Measurements from ENCODE around the gene SOBP.
A peak's percentile ranks its signal among the peaks of the same experiment; 100 is the strongest.

The SOBP gene

GRCh38 chr6:107658920-107659865 lies 169.3 kb downstream of the SOBP start:
- H2AFZ ChIP-seq (ENCODE audit: low read length, unreplicated experiment): no peak overlapping the region
- no peaks in the 10 kb centered on the region for H3K27me3 ChIP-seq (ENCODE audit: insufficient read depth, low read length)
- H3K36me3 ChIP-seq (ENCODE audit: insufficient read depth, low read length): no peaks in the 10 kb centered on the region
- H3K4me3 ChIP-seq (ENCODE audit: low read depth, low read length): no peak overlapping the region
- no peaks in the 10 kb centered on the region for H3K4me1 ChIP-seq (ENCODE audit: control insufficient read depth, insufficient read depth, low read length, unreplicated experiment)
- H3K27ac ChIP-seq (ENCODE audit: low read depth, low read length): no peak overlapping the region
- H3K79me2 ChIP-seq (ENCODE audit: control insufficient read depth, insufficient read depth, low read length, unreplicated experiment): no peaks in the 10 kb centered on the region

DNA sequence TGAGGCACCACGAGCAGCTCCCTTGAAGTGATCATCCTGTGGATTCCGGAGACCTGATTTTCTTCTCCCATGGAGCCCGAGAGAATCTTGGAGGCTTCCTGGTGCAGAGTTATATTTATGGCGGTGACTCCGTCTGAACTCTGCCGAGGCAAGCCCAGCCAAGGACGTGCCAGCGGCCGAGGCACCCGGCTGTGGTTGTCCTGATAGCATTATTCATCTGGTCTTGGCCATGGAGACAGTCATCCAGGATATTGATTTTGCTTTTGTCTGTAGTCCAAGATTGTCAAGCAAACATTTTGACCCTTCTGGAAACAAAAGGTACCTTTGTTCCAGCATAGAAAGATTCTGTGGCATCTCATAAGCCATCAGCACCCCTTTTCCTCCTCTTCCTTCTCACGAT lies 170.9 kb downstream of the SOBP start:
- H3K36me3 ChIP-seq (ENCODE audit: insufficient read depth, low read length): no peaks in the 10 kb centered on the region
- H2AFZ ChIP-seq (ENCODE audit: low read length, unreplicated experiment): no peak overlapping the region
- H3K27ac ChIP-seq (ENCODE audit: low read depth, low read length): no peak overlapping the region
- no peaks in the 10 kb centered on the region for H3K27me3 ChIP-seq (ENCODE audit: insufficient read depth, low read length)
- H3K4me1 ChIP-seq (ENCODE audit: control insufficient read depth, insufficient read depth, low read length, unreplicated experiment): peaks cover 6% of the 10 kb centered on the region
- no peak overlapping the region for H3K4me3 ChIP-seq (ENCODE audit: low read depth, low read length)
- no peaks in the 10 kb centered on the region for H3K79me2 ChIP-seq (ENCODE audit: control insufficient read depth, insufficient read depth, low read length, unreplicated experiment)

DNA sequence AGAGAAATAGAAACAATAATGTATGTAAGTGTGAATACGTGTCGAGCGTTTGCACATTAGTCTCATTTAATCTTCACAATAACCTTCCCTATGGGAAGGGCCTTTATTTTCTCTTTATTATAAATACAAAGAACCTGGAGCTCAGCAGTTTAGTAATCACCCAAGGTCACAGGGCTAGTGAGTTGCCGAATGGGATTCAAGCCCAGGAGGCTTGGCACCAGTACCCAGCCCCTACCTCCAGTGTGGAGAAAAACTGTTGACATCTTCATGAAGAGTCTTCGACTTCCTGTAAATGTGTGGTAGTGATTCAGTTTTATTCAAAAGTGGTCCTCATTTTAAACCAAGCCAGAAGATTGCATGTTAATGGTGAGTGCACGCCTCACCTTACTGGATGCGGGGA lies 171.4 kb downstream of the SOBP start:
- Histone ChIP-seq H3K4me1 (ENCODE audit: control insufficient read depth, insufficient read depth, low read length, unreplicated experiment) (peaks cover 11% of the 10 kb centered on the region), H3K36me3 (ENCODE audit: insufficient read depth, low read length) (no peaks in the 10 kb centered on the region), H2AFZ (ENCODE audit: low read length, unreplicated experiment) (no peak overlapping the region), H3K4me3 (ENCODE audit: low read depth, low read length) (no peak overlapping the region), H3K27me3 (ENCODE audit: insufficient read depth, low read length) (no peaks in the 10 kb centered on the region), H3K79me2 (ENCODE audit: control insufficient read depth, insufficient read depth, low read length, unreplicated experiment) (no peaks in the 10 kb centered on the region), H3K27ac (ENCODE audit: low read depth, low read length) (no peak overlapping the region)

GRCh38 chr6:107662333-107662732 lies 172.4 kb downstream of the SOBP start:
- peaks cover 14% of the 10 kb centered on the region for H3K4me1 ChIP-seq (ENCODE audit: control insufficient read depth, insufficient read depth, low read length, unreplicated experiment)
- no peak overlapping the region for H3K27ac ChIP-seq (ENCODE audit: low read depth, low read length)
- H3K4me3 ChIP-seq (ENCODE audit: low read depth, low read length): no peak overlapping the region
- no peaks in the 10 kb centered on the region for H3K27me3 ChIP-seq (ENCODE audit: insufficient read depth, low read length)
- no peaks in the 10 kb centered on the region for H3K79me2 ChIP-seq (ENCODE audit: control insufficient read depth, insufficient read depth, low read length, unreplicated experiment)
- no peak overlapping the region for H2AFZ ChIP-seq (ENCODE audit: low read length, unreplicated experiment)
- no peaks in the 10 kb centered on the region for H3K36me3 ChIP-seq (ENCODE audit: insufficient read depth, low read length)

GRCh38 chr6:107663308-107663707 lies 173.4 kb downstream of the SOBP start:
- Histone ChIP-seq H3K27me3 (ENCODE audit: insufficient read depth, low read length) (no peaks in the 10 kb centered on the region), H3K4me1 (ENCODE audit: control insufficient read depth, insufficient read depth, low read length, unreplicated experiment) (peaks cover 14% of the 10 kb centered on the region), H3K79me2 (ENCODE audit: control insufficient read depth, insufficient read depth, low read length, unreplicated experiment) (no peaks in the 10 kb centered on the region), H3K36me3 (ENCODE audit: insufficient read depth, low read length) (no peaks in the 10 kb centered on the region), H3K4me3 (ENCODE audit: low read depth, low read length) (no peak overlapping the region), H3K27ac (ENCODE audit: low read depth, low read length) (no peak overlapping the region), H2AFZ (ENCODE audit: low read length, unreplicated experiment) (no peak overlapping the region)

DNA sequence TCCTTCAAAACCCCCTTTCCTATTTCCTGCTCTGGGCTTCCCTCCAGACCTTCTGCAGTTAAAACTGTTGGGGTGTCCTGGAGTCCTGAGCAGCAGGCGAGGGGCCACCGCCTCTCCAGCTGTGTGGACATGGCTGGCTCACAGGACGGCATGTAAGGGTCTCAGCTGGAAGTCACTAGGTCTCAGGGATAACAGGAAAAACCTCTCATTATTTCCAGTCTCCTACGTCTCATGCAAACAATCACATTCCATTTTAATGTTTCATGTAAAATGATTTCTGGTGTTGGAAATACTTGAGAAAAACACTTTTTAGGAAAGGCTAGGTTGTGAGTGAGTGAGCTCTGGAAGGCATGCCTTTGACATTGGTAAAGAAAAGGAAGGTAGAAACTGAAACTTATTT lies 175.5 kb downstream of the SOBP start:
- Histone ChIP-seq H3K27me3 (ENCODE audit: insufficient read depth, low read length) (no peaks in the 10 kb centered on the region), H2AFZ (ENCODE audit: low read length, unreplicated experiment) (peak overlapping the region; percentile 41), H3K4me3 (ENCODE audit: low read depth, low read length) (no peak overlapping the region), H3K4me1 (ENCODE audit: control insufficient read depth, insufficient read depth, low read length, unreplicated experiment) (peaks cover 14% of the 10 kb centered on the region), H3K79me2 (ENCODE audit: control insufficient read depth, insufficient read depth, low read length, unreplicated experiment) (no peaks in the 10 kb centered on the region), H3K27ac (ENCODE audit: low read depth, low read length) (peak overlapping the region; percentile 10; the same call in 1 of the 2 replicates), H3K36me3 (ENCODE audit: insufficient read depth, low read length) (no peaks in the 10 kb centered on the region)

- Histone ChIP-seq H3K27ac (ENCODE audit: low read depth, low read length) (peak overlapping the region; percentile 10; the same call in 1 of the 2 replicates), H2AFZ (ENCODE audit: low read length, unreplicated experiment) (peak overlapping the region; percentile 41), H3K4me1 (ENCODE audit: control insufficient read depth, insufficient read depth, low read length, unreplicated experiment) (peaks cover 14% of the 10 kb centered on the region), H3K36me3 (ENCODE audit: insufficient read depth, low read length) (no peaks in the 10 kb centered on the region), H3K4me3 (ENCODE audit: low read depth, low read length) (no peak overlapping the region), H3K27me3 (ENCODE audit: insufficient read depth, low read length) (no peaks in the 10 kb centered on the region), H3K79me2 (ENCODE audit: control insufficient read depth, insufficient read depth, low read length, unreplicated experiment) (no peaks in the 10 kb centered on the region)
Observed at GRCh38 chr6:107666084-107666980, 176.4 kb downstream of the SOBP start.

- peak overlapping the region; percentile 20 for H2AFZ ChIP-seq (ENCODE audit: low read length, unreplicated experiment)
- H3K4me3 ChIP-seq (ENCODE audit: low read depth, low read length): no peak overlapping the region
- H3K4me1 ChIP-seq (ENCODE audit: control insufficient read depth, insufficient read depth, low read length, unreplicated experiment): peaks cover 14% of the 10 kb centered on the region
- no peaks in the 10 kb centered on the region for H3K79me2 ChIP-seq (ENCODE audit: control insufficient read depth, insufficient read depth, low read length, unreplicated experiment)
- no peak overlapping the region for H3K27ac ChIP-seq (ENCODE audit: low read depth, low read length)
- no peaks in the 10 kb centered on the region for H3K27me3 ChIP-seq (ENCODE audit: insufficient read depth, low read length)
- no peaks in the 10 kb centered on the region for H3K36me3 ChIP-seq (ENCODE audit: insufficient read depth, low read length)
Observed at GRCh38 chr6:107666981-107667601, 177.2 kb downstream of the SOBP start.

DNA sequence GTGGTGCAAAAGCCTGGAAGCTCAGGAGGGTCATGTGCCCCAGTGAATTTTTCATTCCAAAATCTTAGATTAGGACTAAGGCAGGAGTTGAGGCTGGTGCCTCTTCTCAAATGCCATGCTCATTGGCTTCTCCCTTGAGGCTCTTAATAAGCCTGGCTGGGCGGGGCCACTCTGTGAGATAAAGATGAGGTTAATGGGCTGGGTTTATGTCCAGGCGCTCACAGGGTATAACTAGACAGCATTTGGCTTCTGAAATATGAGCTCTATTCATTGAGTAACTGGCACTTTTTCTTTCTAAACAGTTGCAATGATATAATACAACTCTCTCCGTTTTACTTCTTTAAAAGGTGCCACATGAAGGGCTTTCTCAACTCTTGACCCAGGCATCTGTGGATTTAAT lies 177.9 kb downstream of the SOBP start:
- Histone ChIP-seq H3K79me2 (ENCODE audit: control insufficient read depth, insufficient read depth, low read length, unreplicated experiment) (no peaks in the 10 kb centered on the region), H3K27me3 (ENCODE audit: insufficient read depth, low read length) (no peaks in the 10 kb centered on the region), H3K27ac (ENCODE audit: low read depth, low read length) (no peak overlapping the region), H3K4me3 (ENCODE audit: low read depth, low read length) (no peak overlapping the region), H3K4me1 (ENCODE audit: control insufficient read depth, insufficient read depth, low read length, unreplicated experiment) (peaks cover 14% of the 10 kb centered on the region), H2AFZ (ENCODE audit: low read length, unreplicated experiment) (no peak overlapping the region), H3K36me3 (ENCODE audit: insufficient read depth, low read length) (no peaks in the 10 kb centered on the region)

DNA sequence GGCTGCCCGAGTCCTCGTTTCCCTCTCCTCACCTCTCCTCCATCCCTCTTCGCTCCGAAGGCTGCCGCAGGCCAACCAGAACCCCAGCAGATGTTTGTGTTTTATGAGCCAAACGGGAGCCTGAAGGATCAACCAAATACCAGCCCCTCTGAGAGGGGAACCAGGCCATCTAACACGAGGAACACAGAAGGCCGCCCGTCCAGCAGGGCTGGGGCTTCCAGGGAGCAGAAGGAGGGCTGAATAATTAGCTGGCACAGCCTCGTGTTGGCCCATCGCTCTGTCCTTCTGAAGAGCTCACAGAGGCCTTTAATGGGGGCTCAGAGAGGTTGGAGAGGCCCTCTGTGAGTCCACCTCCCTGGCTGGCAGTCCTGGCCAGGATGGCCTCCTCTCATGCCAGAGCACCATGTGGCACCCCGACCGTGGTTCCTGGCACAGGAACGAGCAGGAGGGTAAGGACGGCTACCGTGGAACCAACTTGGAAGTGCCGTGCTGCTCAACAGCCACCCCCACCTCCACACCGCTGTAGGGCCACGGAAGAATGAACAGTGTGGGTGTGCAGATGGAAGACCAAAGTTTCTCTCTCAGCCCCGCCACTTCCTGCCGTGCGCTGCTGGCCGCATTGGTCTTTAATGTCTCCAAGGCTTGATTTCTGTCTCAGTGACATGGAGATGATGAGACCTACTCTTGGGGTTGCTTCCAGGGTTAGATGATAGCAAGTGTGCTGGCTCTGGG lies 179.0 kb downstream of the SOBP start:
- Histone ChIP-seq H3K4me1 (ENCODE audit: control insufficient read depth, insufficient read depth, low read length, unreplicated experiment) (peaks cover 14% of the 10 kb centered on the region), H2AFZ (ENCODE audit: low read length, unreplicated experiment) (no peak overlapping the region)

More for the DNA sequence above, 179.0 kb downstream of the SOBP start:
- Histone ChIP-seq H3K79me2 (ENCODE audit: control insufficient read depth, insufficient read depth, low read length, unreplicated experiment) (no peaks in the 10 kb centered on the region), H3K27me3 (ENCODE audit: insufficient read depth, low read length) (no peaks in the 10 kb centered on the region), H3K4me3 (ENCODE audit: low read depth, low read length) (no peak overlapping the region), H3K36me3 (ENCODE audit: insufficient read depth, low read length) (no peaks in the 10 kb centered on the region), H3K27ac (ENCODE audit: low read depth, low read length) (no peak overlapping the region)

Measured in ACC112 (cell line).